Nephron progenitor cell (in vitro differentiated cells): ENCODE results near the gene TM9SF4.

Experiments used
- DNase-seq: peaks from one replicate; pipeline ENCODE4 v3.0.0; 2021
- H3K27ac Mint-ChIP-seq: 2 replicates; pipeline ENCODE4 v1.8.0; 2021; ENCODE audit warnings: mild to moderate bottlenecking, moderate library complexity, mixed read lengths
- H3K27me3 Mint-ChIP-seq: 2 replicates; pipeline ENCODE4 v1.8.0; 2021; ENCODE audit warnings: mild to moderate bottlenecking, low read depth, mixed read lengths; ENCODE audit not compliant: poor library complexity
- H3K36me3 Mint-ChIP-seq: 2 replicates; pipeline ENCODE4 v1.8.0; 2021; ENCODE audit warnings: low read depth, mixed read lengths
- H3K4me1 Mint-ChIP-seq: 2 replicates; pipeline ENCODE4 v1.8.0; 2021; ENCODE audit warnings: mixed read lengths
- H3K4me3 Mint-ChIP-seq: 2 replicates; pipeline ENCODE4 v1.8.0; 2021; ENCODE audit warnings: mild to moderate bottlenecking, moderate library complexity, mixed read lengths
- H3K9me3 Mint-ChIP-seq: 2 replicates; pipeline ENCODE4 v1.8.0; 2021; ENCODE audit warnings: mild to moderate bottlenecking, moderate library complexity, mixed read lengths
- CTCF ChIP-seq: fragments of 200-600 bp; sonication (generic); IDR thresholded peaks from 2 replicates; pipeline ENCODE4 v1.5.0; 2021; ENCODE audit warnings: antibody characterized with exemption

TM9SF4 gene

GRCh38 chr20:32098786-32099185 lies 10.7 kb upstream of the TM9SF4 start:
- no peak overlapping the region for H3K4me3 Mint-ChIP-seq
- no peaks in the 10 kb centered on the region for H3K36me3 Mint-ChIP-seq
- H3K9me3 Mint-ChIP-seq, result no peaks in the 10 kb centered on the region
- H3K27ac Mint-ChIP-seq, result no peak overlapping the region
- H3K4me1 Mint-ChIP-seq, result no peaks in the 10 kb centered on the region
- no peak for TF ChIP-seq CTCF
- H3K27me3 Mint-ChIP-seq, result peaks cover 2% of the 10 kb centered on the region
- DNase-seq, result no peak

- TF ChIP-seq CTCF, result no peak
- Mint-ChIP-seq H3K27me3 (no peaks in the 10 kb centered on the region), H3K4me1 (peaks cover 34% of the 10 kb centered on the region), H3K36me3 (peaks cover 16% of the 10 kb centered on the region), H3K27ac (peak overlapping the region; percentile 100), H3K9me3 (no peaks in the 10 kb centered on the region), H3K4me3 (peak overlapping the region; percentile 94)
- DNase-seq, result no peak
Measured at GRCh38 chr20:32108814-32109391, 611 bp upstream of the TM9SF4 start.

GRCh38 chr20:32110173-32110704 lies 725 bp downstream of the TM9SF4 start:
- Mint-ChIP-seq H3K27me3 (no peaks in the 10 kb centered on the region), H3K9me3 (no peaks in the 10 kb centered on the region), H3K36me3 (peaks cover 18% of the 10 kb centered on the region), H3K4me3 (peak overlapping the region; percentile 94), H3K27ac (peak overlapping the region; percentile 100), H3K4me1 (peaks cover 46% of the 10 kb centered on the region)
- TF ChIP-seq CTCF, result no peak
- no peak for DNase-seq

GRCh38 chr20:32110727-32111126 lies 1.2 kb downstream of the TM9SF4 start:
- TF ChIP-seq CTCF, result no peak
- H3K4me3 Mint-ChIP-seq, result peak overlapping the region; percentile 94
- peaks cover 18% of the 10 kb centered on the region for H3K36me3 Mint-ChIP-seq
- no peaks in the 10 kb centered on the region for H3K27me3 Mint-ChIP-seq
- H3K27ac Mint-ChIP-seq, result peak overlapping the region; percentile 100
- peaks cover 51% of the 10 kb centered on the region for H3K4me1 Mint-ChIP-seq
- no peak for DNase-seq
- no peaks in the 10 kb centered on the region for H3K9me3 Mint-ChIP-seq

GRCh38 chr20:32111156-32111686 lies 1.7 kb downstream of the TM9SF4 start:
- no peaks in the 10 kb centered on the region for H3K9me3 Mint-ChIP-seq
- DNase-seq, result no peak
- H3K4me3 Mint-ChIP-seq, result peak overlapping the region; percentile 94
- H3K36me3 Mint-ChIP-seq, result peaks cover 18% of the 10 kb centered on the region
- peaks cover 56% of the 10 kb centered on the region for H3K4me1 Mint-ChIP-seq
- TF ChIP-seq CTCF, result no peak
- no peaks in the 10 kb centered on the region for H3K27me3 Mint-ChIP-seq
- peak overlapping the region; percentile 64 for H3K27ac Mint-ChIP-seq

- no peak for TF ChIP-seq CTCF
- DNase-seq, result no peak
- Mint-ChIP-seq H3K4me1 (peaks cover 61% of the 10 kb centered on the region), H3K9me3 (no peaks in the 10 kb centered on the region), H3K4me3 (peak overlapping the region; percentile 94), H3K27me3 (no peaks in the 10 kb centered on the region), H3K27ac (peak overlapping the region; percentile 64), H3K36me3 (peaks cover 18% of the 10 kb centered on the region)
Measured at GRCh38 chr20:32111753-32112152, 2.2 kb downstream of the TM9SF4 start.
